ENCODE results near the gene TSC1.
"Not testable (repeated sequence)": the region's sequence is repeated elsewhere in the genome, so short reads cannot be mapped to it uniquely, and the experiment has no call there.

The TSC1 gene

GRCh38 chr9:132976571-132976970, 32.2 kb upstream of the TSC1 start:
- DNase-seq (ENCODE audit: low read depth in 4 of 4, low spot score in 1 of 4), result no peak

- DNase-seq (ENCODE audit: low read depth in 4 of 4, low spot score in 1 of 4), result no peak
Measured at GRCh38 chr9:132975961-132976360, 31.5 kb upstream of the TSC1 start.

GRCh38 chr9:132973713-132974112, 29.3 kb upstream of the TSC1 start:
- DNase-seq (ENCODE audit: low read depth in 4 of 4, low spot score in 1 of 4), result no peak

- DNase-seq (ENCODE audit: low read depth in 4 of 4, low spot score in 1 of 4), result no peak
Measured at GRCh38 chr9:132973166-132973565, 28.8 kb upstream of the TSC1 start.

GRCh38 chr9:132970324-132971062, 26.1 kb upstream of the TSC1 start:
- no peak for DNase-seq (ENCODE audit: low read depth in 4 of 4, low spot score in 1 of 4)

- no peak for DNase-seq (ENCODE audit: low read depth in 4 of 4, low spot score in 1 of 4)
Measured at GRCh38 chr9:132969783-132970182, 25.4 kb upstream of the TSC1 start.

- not testable (repeated sequence) for DNase-seq (ENCODE audit: low read depth in 4 of 4, low spot score in 1 of 4)
Measured at GRCh38 chr9:132967908-132968307, 23.5 kb upstream of the TSC1 start.

GRCh38 chr9:132965478-132965877, 21.1 kb upstream of the TSC1 start:
- no peak for DNase-seq (ENCODE audit: low read depth in 4 of 4, low spot score in 1 of 4)

- DNase-seq (ENCODE audit: low read depth in 4 of 4, low spot score in 1 of 4), result no peak
Measured at GRCh38 chr9:132961002-132961401, 16.6 kb upstream of the TSC1 start.

- no peak for DNase-seq (ENCODE audit: low read depth in 4 of 4, low spot score in 1 of 4)
Measured at GRCh38 chr9:132957805-132958204, 13.4 kb upstream of the TSC1 start.

GRCh38 chr9:132955768-132956167, 11.4 kb upstream of the TSC1 start:
- DNase-seq (ENCODE audit: low read depth in 4 of 4, low spot score in 1 of 4), result no peak

- no peak for DNase-seq (ENCODE audit: low read depth in 4 of 4, low spot score in 1 of 4)
Measured at GRCh38 chr9:132955123-132955522, 10.7 kb upstream of the TSC1 start.

GRCh38 chr9:132949709-132950108, 5.3 kb upstream of the TSC1 start:
- DNase-seq (ENCODE audit: low read depth in 4 of 4, low spot score in 1 of 4), result no peak

- DNase-seq (ENCODE audit: low read depth in 4 of 4, low spot score in 1 of 4), result no peak
Measured at GRCh38 chr9:132948482-132949050, 4.2 kb upstream of the TSC1 start.

GRCh38 chr9:132947756-132948155, 3.3 kb upstream of the TSC1 start:
- no peak for DNase-seq (ENCODE audit: low read depth in 4 of 4, low spot score in 1 of 4)

- DNase-seq (ENCODE audit: low read depth in 4 of 4, low spot score in 1 of 4), result no peak
Measured at GRCh38 chr9:132946631-132947295, 2.3 kb upstream of the TSC1 start.

- no peak for DNase-seq (ENCODE audit: low read depth in 4 of 4, low spot score in 1 of 4)
Measured at GRCh38 chr9:132946211-132946610, 1.8 kb upstream of the TSC1 start.

GRCh38 chr9:132945186-132946130, 1.0 kb upstream of the TSC1 start:
- no peak for DNase-seq (ENCODE audit: low read depth in 4 of 4, low spot score in 1 of 4)

GRCh38 chr9:132943651-132944293, 644 bp downstream of the TSC1 start:
- DNase-seq (ENCODE audit: low read depth in 4 of 4, low spot score in 1 of 4), result no peak

GRCh38 chr9:132942541-132943182, 1.8 kb downstream of the TSC1 start:
- no peak for DNase-seq (ENCODE audit: low read depth in 4 of 4, low spot score in 1 of 4)
